HG03280 (cell line): Measurements from ENCODE around the gene SETBP1.

ENCODE experiments used
- ATAC-seq: cut with Tn5 transposase; IDR thresholded peaks from one replicate; pipeline ENCODE4 v1.9.1; 2021; ENCODE audit warnings: mild to moderate bottlenecking, moderate library complexity; ENCODE audit not compliant: unreplicated experiment

Gene SETBP1

DNA sequence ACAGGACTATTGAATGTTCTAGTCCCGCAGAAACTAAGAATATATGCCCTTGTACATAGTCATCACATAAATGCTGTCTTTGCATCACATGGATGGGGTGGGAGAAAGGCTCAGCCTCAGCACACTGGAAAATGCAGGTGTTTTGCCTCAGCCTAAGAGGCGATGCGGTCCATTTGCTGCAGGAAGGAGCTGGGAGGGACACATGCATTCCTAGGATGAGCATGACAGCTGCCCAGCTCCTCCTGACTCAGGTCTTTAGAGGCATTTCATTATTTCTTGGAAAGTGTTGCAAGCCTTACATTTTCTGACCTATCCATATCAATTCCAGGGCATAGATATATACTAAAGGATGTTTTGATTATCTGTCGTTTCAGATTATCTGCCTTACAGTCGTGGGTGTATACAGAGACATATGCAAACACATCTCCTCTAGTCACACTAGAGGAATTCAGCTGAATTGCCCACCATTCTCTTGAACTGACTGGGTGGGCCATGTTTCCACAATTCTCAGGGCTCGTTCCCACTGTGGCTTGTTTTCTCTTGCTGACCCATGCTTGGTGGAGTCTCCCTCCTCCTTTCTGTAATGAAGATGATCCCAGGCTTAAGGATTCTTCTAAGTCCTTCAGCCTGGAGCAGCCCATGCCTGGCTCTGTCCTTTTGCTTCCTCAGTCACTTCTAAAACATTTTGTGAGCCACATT lies 156.9 kb downstream of the SETBP1 start:
- ATAC-seq = no peak

DNA sequence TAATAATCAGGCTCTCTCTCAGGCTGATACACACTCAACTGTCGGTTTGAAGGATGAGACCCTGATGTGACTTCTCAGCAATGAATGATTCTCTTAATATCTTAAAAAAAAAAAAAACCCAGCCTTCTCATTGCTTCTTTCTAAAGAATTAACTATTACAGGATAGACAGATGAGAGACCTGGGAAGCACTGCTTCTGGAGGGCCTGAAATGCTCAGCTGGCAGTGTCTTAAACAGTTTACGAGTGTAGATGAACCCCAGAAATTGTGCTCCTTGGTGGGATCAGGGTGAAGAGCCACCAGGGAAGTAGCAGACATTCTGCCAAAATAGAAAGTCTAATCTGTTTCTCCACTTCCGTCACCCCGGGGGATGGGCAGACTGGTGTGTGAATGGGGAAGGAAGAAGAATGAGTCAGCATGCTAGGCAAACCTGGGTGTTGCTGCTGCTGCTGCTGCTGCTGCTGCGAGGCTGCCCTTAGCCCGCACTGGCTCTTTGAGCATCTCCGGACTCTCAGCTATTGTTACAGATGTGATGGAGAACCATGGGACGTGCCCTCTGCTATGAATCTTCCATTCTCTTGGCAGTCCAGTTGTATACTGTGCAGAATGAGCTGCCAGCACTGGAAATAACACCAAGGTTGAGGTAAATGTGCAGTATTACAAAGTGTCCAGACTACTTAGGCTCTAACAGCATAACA lies 158.4 kb downstream of the SETBP1 start:
- ATAC-seq = peak; percentile 98

DNA sequence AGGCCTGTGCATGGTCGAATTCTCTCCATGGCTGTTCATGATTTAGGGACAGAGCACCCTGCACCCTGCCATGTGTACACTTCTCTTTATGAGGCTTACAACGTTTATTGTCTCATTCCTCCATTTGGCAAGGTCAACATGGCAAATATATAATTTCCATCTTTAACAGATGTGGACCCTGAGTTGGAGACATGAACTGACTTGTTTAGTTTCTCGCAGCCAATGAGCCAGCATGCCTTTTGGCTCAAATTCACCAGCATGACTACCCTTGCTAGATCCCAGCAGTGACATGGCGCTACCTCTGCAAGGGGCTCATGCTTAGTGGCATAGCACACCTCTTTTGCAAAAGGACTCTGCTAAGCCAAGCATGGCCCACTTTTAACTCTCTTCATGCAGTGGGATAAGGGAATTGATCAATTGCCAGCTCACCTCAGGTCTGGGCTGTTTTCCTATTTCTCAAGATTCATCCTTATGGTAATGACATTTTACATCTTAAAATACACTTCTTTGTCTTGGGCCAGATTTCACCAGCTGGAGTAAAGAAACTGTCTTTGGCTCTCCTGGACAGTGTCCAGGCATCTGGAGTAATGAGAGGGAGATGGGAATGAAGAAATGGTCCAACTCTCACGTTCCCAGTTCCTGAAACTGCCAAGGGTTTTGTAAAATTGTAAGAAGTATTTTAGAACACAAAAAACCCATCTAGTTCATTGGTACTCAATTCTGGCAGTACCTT lies 159.5 kb downstream of the SETBP1 start:
- no peak for ATAC-seq

DNA sequence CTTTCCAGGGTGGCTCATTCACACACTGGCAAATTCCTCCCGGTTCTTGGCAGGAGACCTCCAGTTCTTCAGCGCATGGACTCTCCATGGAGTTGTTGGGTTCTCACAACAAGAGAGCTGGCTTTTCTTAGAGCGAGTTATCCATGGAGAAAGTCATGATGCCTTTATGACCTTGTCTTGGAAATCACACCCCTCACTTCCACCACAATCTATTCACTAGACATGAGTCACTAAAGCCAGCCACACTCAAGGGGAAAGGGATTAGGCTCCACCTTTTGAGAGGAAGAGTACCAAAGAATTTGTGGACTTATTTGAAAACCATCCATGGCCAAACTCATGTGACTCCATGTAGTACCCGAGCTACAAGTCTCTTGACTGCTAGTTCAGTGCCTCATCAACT lies 160.5 kb downstream of the SETBP1 start:
- ATAC-seq = no peak

DNA sequence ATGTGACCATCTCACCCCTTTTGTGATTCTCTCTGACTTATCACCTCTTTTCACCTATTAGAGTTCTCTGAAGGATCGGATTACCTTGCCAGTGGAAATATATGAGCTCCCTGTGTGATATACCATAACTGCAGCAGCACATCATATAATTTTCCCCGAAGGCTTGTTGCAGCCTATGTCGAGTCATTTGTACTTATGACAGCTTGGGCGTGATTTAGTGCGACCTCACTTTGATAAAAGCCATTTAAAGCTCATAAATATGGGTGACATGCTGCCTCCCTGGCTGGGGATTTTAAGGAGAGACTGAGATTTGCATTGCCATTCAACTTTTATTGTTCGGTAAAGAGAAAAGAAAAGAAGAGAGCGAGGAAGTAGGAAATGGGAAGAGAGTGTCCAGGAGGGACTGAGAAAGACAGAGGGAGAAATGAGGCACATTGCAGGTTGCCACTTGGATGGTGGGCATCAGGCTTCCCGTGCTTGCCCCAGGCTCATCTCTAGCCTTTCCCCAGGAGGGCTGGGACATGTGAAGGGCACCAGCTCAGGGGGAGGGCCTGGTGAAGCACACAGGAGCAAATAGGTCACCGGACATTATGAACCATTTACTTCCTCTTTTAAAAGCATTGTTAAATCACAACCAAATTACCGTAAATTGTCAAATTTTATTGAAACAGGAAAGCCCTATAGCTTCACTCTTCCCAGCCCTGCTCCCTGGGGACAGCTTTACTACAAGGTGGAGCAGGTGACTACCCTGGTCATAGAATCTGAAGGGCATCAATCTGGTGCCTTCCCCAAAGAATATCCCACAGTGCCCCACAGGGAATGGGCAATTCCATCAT lies 161.3 kb downstream of the SETBP1 start:
- ATAC-seq = no peak

DNA sequence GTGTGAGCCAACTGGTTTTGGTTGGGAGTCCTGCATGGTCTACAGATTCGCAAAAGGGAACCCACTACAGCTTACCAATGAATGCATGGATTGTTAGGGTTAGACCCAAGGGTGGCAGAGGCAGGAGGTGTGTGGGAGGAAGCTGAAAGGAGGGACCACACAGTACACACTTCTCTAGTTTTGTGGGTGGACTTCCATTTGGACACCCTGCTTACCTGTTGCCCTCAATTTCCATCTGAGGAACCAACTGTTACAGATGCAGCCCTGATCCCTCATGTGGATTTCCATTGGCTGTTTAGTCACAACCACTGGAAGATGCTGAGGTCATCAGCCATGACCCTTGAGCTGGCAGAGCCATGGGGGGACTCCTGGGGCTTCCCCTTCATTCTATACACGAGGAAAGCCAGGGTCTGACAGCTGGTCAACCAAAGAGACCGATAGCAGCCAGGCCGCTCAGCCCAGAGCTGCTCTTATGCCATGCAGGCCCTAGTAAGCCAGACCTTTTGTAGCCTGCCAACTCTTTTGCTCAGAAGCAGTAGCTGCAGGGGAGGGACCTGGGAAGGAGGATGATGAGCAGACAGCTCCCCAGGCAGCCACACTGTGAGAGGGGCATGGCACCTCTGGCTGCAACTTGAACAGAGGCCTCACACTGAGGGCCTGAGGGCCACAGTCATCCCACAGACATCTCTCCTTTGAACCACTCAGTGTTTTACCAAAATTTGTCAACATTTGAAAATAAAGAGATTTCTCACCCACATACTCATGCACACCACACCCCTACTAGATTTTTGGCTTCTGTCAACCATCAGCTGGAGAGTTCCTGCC lies 162.1 kb downstream of the SETBP1 start:
- no peak for ATAC-seq

DNA sequence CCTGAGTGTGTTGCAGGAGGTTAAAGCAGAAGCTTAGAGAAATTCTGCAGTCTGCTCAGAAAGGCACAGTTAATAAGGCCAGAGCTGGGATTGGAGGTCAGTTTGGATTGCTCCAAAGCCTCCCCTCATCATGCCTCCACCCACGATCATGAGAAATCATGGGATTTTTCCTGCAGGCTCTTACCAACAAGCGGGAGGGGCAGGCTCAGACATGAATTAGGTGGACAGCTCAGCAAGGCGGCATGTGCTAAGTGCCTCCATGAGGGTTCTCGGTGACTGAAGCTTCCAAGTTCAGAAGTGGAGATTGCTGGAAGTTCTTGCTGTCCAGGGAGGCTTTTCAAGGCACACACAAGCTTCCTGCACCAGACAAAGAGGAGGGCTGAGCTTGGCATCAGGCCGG lies 163.8 kb downstream of the SETBP1 start:
- ATAC-seq = no peak

DNA sequence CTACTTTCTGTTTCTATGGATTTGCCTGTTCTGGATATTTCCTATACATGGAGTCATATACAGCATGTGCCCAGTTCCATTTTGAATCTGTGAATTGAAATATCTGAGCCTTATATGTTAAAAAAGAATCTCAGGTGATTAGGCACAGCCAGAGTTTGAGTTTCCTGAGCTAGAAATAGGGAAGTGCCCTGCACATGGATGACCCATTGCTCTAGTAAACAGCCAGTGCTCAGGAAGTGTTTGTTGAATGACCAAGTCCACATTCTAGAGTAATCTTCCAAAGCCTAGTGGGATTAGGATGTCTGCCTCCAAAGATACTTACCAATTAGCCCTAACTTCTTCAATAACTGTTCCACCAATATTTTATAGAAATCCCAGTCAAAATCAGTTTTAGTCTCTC lies 165.8 kb downstream of the SETBP1 start:
- no peak for ATAC-seq

DNA sequence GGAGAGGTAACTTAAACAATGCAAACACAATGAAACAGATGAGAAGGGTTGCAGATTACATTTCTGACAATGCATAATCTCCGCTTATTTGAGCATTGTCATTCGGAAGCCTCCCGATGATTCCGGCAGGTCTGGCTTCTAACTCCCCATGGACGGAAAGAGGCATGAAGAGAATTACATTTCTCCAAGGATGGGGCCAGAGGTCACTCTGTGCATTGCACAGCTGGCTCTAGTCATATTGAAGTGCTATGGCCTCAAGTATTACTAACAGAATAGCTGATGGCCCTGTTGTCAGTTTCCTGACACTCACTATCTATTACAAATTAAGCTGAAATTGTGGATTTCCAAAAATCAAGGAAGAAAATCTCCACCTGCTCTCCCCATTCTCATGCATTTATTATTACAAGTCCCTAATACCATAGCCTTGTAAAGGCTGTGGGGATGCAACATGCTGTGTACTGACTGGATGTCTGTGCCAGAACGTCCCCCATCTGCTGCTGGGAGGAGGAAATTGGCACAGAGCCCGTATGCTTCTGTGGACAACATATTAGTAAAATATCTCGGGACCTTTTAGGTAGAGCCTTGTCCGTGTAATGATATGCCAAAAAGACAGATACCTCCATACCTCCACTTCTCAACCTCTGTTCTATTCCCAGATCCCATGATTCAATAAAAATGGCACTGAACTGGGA lies 168.1 kb downstream of the SETBP1 start:
- no peak for ATAC-seq

DNA sequence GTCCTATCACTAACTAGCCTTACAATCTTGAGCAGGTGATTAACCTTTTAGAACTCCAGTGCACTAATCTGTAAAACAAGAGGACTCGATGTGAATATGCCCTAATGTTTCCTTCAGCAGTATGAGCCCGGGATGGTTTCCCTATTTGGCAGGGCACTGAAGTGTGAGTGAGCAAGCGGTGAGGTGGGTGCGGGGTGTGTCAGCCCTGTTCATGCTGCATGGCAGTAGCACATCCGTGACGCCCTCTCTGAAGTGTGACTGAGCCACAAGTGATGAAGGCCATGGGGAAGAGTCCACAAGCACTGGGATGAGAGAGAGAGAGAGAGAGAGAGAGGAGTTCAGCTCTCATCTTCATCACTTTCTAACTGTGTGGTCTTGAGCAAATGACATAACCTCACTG lies 168.7 kb downstream of the SETBP1 start:
- ATAC-seq = no peak

DNA sequence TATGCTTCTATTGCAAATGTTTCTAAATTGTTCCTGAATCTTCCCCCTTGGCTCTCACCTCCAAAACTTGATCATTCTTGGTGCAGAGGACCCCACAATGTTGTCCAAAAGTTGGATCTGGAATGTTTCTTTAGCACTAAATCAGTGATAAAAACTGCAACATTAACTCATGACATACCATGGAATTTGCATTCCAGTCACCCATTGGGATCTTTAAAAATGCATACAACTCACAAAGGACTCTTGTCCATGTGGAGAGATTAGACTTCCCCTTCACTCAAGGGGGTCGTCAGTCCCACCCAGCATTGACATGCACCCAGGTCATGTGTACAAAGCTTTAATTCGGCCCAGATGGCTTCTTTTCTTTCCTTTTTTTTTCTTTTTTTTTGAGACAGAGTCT lies 169.3 kb downstream of the SETBP1 start:
- no peak for ATAC-seq

DNA sequence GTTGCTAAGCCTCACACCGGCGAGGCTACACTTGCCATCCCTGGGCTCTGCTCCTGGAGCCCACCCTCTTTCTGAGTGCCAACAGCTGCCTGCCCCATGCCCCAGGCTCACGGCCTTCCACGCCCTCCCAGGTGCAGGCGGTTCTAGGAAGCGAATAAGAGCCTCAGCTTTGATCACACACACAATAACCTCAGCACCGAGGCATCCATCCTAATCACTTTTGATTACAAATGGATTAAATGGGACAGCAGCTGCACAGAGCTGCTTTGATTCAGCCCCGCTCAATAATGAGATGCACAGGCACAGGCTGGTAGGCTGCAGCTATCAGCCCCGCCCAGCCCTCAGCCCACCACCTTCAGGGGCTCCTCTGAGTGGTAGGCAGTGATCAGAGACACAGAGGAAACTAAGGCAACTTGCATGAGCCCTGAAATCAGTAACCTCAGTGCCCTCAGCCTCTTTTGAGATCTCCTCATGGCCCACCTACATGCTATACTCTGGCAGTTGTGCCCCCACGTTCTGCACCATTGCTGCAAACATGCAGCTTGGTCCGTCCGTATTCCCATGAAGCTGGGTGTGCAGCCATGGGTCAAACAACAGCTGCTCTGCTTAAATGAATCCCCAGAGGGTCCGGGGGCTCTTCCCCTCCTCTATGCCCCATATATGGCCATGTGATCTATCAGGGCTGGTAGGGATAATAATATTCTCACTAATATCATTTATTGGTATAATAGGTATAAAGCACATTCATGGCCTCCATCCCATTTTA lies 171.4 kb downstream of the SETBP1 start:
- no peak for ATAC-seq

DNA sequence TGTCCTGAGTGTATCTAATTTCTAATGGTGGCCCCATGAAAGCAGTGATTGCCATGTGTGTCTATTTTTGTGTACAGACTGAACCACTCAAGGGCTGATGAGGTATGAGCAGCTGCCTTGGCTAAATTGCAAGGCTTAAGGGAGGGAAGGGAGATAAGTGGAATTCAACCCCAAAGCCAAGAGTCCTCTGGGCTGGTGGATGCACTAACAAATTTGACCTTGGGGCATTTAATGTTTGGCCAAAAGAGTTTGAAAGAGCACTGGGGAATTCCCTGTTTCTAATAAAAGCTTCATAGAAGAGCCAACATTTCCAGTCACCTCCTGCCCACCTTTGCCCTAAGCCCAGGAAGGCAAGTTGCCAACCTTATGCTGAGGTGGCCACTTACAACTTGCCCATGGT lies 172.1 kb downstream of the SETBP1 start:
- no peak for ATAC-seq

DNA sequence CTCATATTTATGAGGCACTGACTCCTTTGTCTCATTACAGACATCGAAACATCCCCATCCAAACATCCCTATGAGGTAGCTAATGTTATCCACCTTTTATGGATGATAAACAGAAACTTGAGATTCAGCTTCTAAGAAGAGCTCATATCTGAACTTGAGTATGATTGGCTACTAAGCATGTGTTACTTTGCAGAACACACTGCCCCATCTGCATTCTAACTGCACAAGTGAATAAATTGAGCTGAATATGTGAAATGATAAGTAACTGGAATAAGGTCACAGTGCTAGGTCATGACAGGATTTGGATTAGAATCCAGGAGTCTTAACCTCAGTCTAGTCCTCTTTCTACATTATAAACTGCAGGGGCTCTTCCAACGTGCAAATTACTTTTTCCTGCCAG lies 172.7 kb downstream of the SETBP1 start:
- no peak for ATAC-seq

DNA sequence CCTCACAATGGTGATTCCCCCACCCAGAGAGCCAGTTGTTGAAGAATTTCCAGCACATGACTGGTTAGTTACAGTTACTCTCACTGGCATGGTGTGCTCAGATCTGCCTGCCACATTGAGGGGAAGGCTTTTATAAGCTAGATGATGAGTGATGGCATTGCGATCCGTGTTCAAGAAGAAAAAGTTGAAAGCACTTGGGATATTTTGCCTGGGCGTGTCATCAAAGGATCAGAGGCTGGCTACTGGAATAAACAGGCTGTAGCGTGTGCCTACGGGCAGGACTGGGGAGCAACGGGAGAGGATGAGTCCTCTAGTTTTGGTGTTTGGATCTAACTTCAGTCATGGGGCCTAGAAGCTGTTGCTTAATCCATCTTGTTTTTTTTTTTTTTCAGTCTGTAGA lies 175.0 kb downstream of the SETBP1 start:
- ATAC-seq = no peak

DNA sequence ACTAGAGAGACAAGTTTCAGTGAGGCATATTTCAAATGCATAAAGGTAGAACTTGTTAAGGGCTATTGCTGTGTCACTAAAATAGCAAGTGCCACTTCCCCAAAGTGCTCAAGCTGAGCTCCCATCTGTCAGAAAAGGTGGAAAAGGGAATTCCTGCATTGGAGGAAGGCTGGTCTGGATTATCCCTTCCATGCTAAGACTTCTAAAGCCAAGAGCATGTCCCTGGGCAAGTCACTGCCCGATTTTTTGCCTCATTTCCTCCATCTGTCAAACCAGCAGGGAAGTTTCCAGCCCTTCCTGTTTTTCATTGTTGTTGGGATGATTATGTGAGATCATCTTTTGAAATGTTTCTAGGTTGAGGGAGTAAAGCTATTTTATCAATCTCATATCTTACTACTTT lies 175.5 kb downstream of the SETBP1 start:
- no peak for ATAC-seq

DNA sequence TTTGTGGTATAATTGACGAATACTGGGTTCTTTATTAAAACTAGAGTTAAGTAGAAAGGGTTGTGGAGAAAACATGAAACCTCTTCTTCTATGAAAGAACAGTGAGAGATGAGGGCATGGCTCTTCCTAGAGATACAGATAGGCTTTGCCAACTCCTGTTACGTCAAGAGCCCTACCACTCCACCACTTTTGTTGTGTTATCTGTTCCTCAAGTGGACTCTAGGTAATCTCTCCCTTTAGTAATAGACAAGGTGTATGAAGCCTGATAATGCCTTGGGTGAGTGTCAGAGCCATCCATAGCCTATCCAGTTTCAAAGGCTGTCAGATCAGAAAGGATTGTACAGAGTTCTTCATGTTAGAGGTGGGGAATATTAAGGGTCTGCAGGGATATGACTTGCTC lies 176.4 kb downstream of the SETBP1 start:
- ATAC-seq = no peak

DNA sequence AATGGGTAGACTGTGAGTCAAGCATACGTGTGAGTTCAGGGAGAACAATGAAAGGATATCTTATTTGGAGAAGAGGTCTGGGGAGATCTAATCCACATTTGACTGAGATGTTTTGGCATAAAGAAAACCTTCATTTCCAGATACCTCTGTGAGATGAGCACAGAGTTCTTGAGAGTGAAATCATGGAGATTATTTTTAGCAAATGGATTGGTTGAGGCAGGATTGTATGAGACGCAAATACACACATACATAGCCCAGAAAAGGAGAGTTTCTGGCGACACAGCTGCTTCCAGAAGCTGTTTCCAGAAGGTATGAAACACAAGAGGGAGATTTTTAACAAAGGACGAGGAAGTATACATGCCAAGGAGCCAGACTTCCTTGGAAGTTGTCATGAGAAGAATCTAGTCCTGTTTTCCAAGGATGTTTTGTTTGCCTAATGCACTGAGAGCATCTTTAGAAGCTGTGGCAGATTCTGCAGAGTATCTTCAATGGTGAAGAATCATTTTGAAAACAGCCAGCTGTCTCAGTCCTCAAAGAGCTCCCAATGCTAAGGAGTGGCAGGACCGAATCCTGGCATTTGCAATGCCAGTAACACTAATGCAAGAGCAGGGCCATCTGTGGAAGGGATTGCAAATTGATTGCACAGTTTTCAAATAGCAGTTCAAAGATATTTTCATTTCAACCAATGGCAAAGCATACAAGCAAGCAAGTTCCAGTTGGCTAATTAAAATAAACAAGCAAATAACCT lies 177.2 kb downstream of the SETBP1 start:
- ATAC-seq = no peak
